OCI-LY7 (cell line): ENCODE data around the gene IST1. TPM values are rescaled to one million over a fixed set of nuclear protein-coding genes. Genes with fewer than 3 reads are reported as not detected.
"Not testable (repeated sequence)": the region's sequence is repeated elsewhere in the genome, so short reads cannot be mapped to it uniquely, and the experiment has no call there.

Experiments
- BruUV-seq: library from RNA; stranded (reverse); fragments of 400-500 nt; replicated peaks from 2 replicates; lab custom pipeline; 2021; lab: Mats Ljungman, UMichigan
- CTCF ChIA-PET: fragments of 300-600 bp; sonication (Branson Sonifier 250); formaldehyde crosslinking; loops from one replicate; lab custom pipeline; 2022; ENCODE audit warnings: antibody characterized with exemption; ENCODE audit not compliant: unreplicated experiment; lab: Charles Lee
- POLR2A ChIA-PET: fragments of 300-600 bp; sonication (Branson Sonifier 250); formaldehyde crosslinking; loops from one replicate; lab custom pipeline; 2022; ENCODE audit warnings: antibody characterized with exemption; lab: Charles Lee
- DNase-seq: peaks from one replicate; pipeline ENCODE4 v3.0.0-alpha.2; 2015; ENCODE audit warnings: low spot score
- H2AFZ ChIP-seq: fragments of 200-600 bp; sonication (generic), shearing (Covaris generic); 2 replicates; pipeline ENCODE4 v1.6.1; 2014; ENCODE audit warnings: mild to moderate bottlenecking, antibody characterized with exemption, low read length, moderate library complexity
- H3K27ac ChIP-seq: fragments of 200-600 bp; sonication (generic); 2 replicates; pipeline ENCODE4 v1.5.1; 2014; ENCODE audit warnings: mixed run types, low read depth, mild to moderate bottlenecking, moderate library complexity, low read length, inconsistent platforms; ENCODE audit not compliant: poor library complexity, severe bottlenecking
- H3K36me3 ChIP-seq: fragments of 200-600 bp; sonication (generic); 2 replicates; pipeline ENCODE4 v1.6.1; 2014; ENCODE audit warnings: mild to moderate bottlenecking, antibody characterized with exemption, low read length, moderate library complexity, mixed read lengths; ENCODE audit not compliant: insufficient read depth
- H3K4me1 ChIP-seq: fragments of 200-600 bp; sonication (generic); 2 replicates; pipeline ENCODE4 v1.5.1; 2014; ENCODE audit warnings: mild to moderate bottlenecking, low read length; ENCODE audit not compliant: insufficient read depth, poor library complexity, severe bottlenecking
- H3K4me2 ChIP-seq: fragments of 200-600 bp; sonication (generic); 2 replicates; pipeline ENCODE4 v1.6.1; 2014; ENCODE audit warnings: mild to moderate bottlenecking, low read length
- H3K4me3 ChIP-seq: fragments of 200-600 bp; sonication (generic); 2 replicates; pipeline ENCODE4 v1.5.1; 2014; ENCODE audit warnings: mild to moderate bottlenecking, low read depth, low read length; ENCODE audit not compliant: poor library complexity, severe bottlenecking
- H3K79me2 ChIP-seq: fragments of 200-600 bp; sonication (generic); 2 replicates; pipeline ENCODE4 v1.6.1; 2016; ENCODE audit warnings: low read depth, mild to moderate bottlenecking, low read length, moderate library complexity, mixed read lengths; ENCODE audit not compliant: insufficient read depth
- H3K9me2 ChIP-seq: fragments of 200-600 bp; sonication (generic); 2 replicates; pipeline ENCODE4 v1.6.1; 2016; ENCODE audit warnings: mild to moderate bottlenecking, low read length, mixed read lengths; ENCODE audit not compliant: insufficient read depth
- H3K9me3 ChIP-seq: fragments of 200-600 bp; sonication (generic); 2 replicates; pipeline ENCODE4 v1.6.1; 2014; ENCODE audit warnings: mild to moderate bottlenecking, mixed run types, low read length, mixed read lengths
- H4K20me1 ChIP-seq: fragments of 200-600 bp; sonication (generic); 2 replicates; pipeline ENCODE4 v1.6.1; 2014; ENCODE audit warnings: mild to moderate bottlenecking, antibody characterized with exemption, low read length, moderate library complexity, mixed read lengths; ENCODE audit not compliant: insufficient read depth
- CTCF ChIP-seq: fragments of 200-600 bp; sonication (generic); conservative IDR thresholded peaks from 2 replicates; pipeline ENCODE4 v1.5.1; 2014; ENCODE audit warnings: mild to moderate bottlenecking, antibody characterized with exemption, low read length, moderate library complexity, mixed read lengths
- EZH2phosphoT487 ChIP-seq: fragments of 200-600 bp; sonication (generic); IDR thresholded peaks from 2 replicates; pipeline ENCODE4 v1.6.1; 2018; ENCODE audit warnings: low read depth, borderline replicate concordance, mild to moderate bottlenecking, mixed run types, antibody characterized with exemption, low read length, moderate library complexity, mixed read lengths
- intact Hi-C: fragments of 100-400 bp; cut with micrococcal nuclease; formaldehyde crosslinking; loops from one replicate; pipeline ENCODE4 v1.10.0; 2022; ENCODE audit not compliant: unreplicated experiment
- total RNA-seq, 2 experiments: library from RNA; depleted of rRNA in 1 of 2; stranded (reverse); fragments of >200 nt in 1 of 2; shearing (Covaris generic) in 1 of 2; gene quantifications; 2 replicates each; pipeline ENCODE4 v1.2.3, GENCODE V29; 2014 to 2022

IST1 gene
- total RNA-seq, 2 experiments from 2014 or later = 147 to 200 TPM

GRCh38 chr16:71904239-71904638 lies 8.9 kb downstream of the IST1 start:
- Histone ChIP-seq H4K20me1 (0 out of 2 replicates have a peak, but pooled peaks cover 5% of the 10 kb centered on the region), H3K4me1 (peaks cover 13% of the 10 kb centered on the region), H3K4me3 (no peak overlapping the region), H2AFZ (no peak overlapping the region), H3K79me2 (peaks cover 99% of the 10 kb centered on the region), H3K27ac (no peak overlapping the region), H3K9me3 (no peaks in the 10 kb centered on the region), H3K36me3 (peaks cover 45% of the 10 kb centered on the region), H3K4me2 (no peak overlapping the region), H3K9me2 (no peaks in the 10 kb centered on the region)
- no TSS peak for BruUV-seq
- POLR2A ChIA-PET = interaction anchor here (0.6 to 1.8 kb wide), 2 partner anchors 27 to 38 kb away, joined by 3 to 4 read pairs; no protein-coding TSS in a partner anchor
- intact Hi-C loops = no loop called here
- DNase-seq = no peak
- TF ChIP-seq CTCF (no peak), EZH2phosphoT487 (no peak)
- CTCF ChIA-PET = no interaction called here

GRCh38 chr16:71905765-71906164 lies 10.4 kb downstream of the IST1 start:
- POLR2A ChIA-PET = interaction anchor here (0.6 to 1.7 kb wide), 4 partner anchors 8 to 1899 kb away, joined by 3 to 6 read pairs (median 4); no protein-coding TSS in a partner anchor
- BruUV-seq, CTCF ChIA-PET: not testable (repeated sequence)

GRCh38 chr16:71911121-71911520 lies 15.8 kb downstream of the IST1 start:
- POLR2A ChIA-PET = interaction anchor here (0.7 to 1.6 kb wide), 3 partner anchors 11 to 26 kb away, joined by 3 to 4 read pairs (median 3); no protein-coding TSS in a partner anchor
- H3K36me3 ChIP-seq = peaks cover 78% of the 10 kb centered on the region
- CTCF ChIA-PET = no interaction called here
- H4K20me1 ChIP-seq = peaks cover 14% of the 10 kb centered on the region
- H3K27ac ChIP-seq = no peak overlapping the region
- H3K79me2 ChIP-seq = peaks cover 100% of the 10 kb centered on the region
- no TSS peak for BruUV-seq
- no peak for DNase-seq
- no peak overlapping the region for H3K4me2 ChIP-seq
- no peak for TF ChIP-seq EZH2phosphoT487
- no peak for TF ChIP-seq CTCF
- intact Hi-C loops = no loop called here
- no peak overlapping the region for H3K4me3 ChIP-seq
- H3K4me1 ChIP-seq = no peaks in the 10 kb centered on the region
- H2AFZ ChIP-seq = no peak overlapping the region
- H3K9me2 ChIP-seq = no peaks in the 10 kb centered on the region
- no peaks in the 10 kb centered on the region for H3K9me3 ChIP-seq

More at GRCh38 chr16:71905765-71906164, 10.4 kb downstream of the IST1 start:
- H3K9me2 ChIP-seq, intact Hi-C loops, H2AFZ ChIP-seq, DNase-seq, H3K4me3 ChIP-seq, H3K9me3 ChIP-seq, H3K4me1 ChIP-seq, H3K27ac ChIP-seq, H3K4me2 ChIP-seq: not testable (repeated sequence)
- H3K79me2 ChIP-seq = peaks cover 100% of the 10 kb centered on the region
- peaks cover 60% of the 10 kb centered on the region for H3K36me3 ChIP-seq
- H4K20me1 ChIP-seq = peaks cover 14% of the 10 kb centered on the region
